ENCODE measurements around the gene SNX6. TPM values are rescaled to one million over a fixed set of nuclear protein-coding genes. Genes with fewer than 3 reads are reported as not detected.

Gene SNX6
- total and polyA plus RNA-seq, 9 of the 15 experiments (the other 6 are each of a cell fraction or from before 2014, with no cell fraction given), result 34.6 to 111 (median 57.5) TPM

GRCh38 chr14:34628681-34629135 is 1.2 kb downstream of the SNX6 start (continued):
- TF ChIP-seq AFF1 (IDR thresholded peaks at IDR 0.05; ENCODE audit: low read depth in 1 of 2, partially characterized antibody in 2 of 2) (no peak), RFX1 (IDR thresholded peaks at IDR 0.05) (no peak), ESRRA (IDR thresholded peaks at IDR 0.05; ENCODE audit: borderline replicate concordance, low read depth) (peak; percentile 85), SRSF9 (IDR thresholded peaks at IDR 0.05; ENCODE audit: borderline replicate concordance, low read depth, low read length) (no peak), POLR2H (tag; IDR thresholded peaks at IDR 0.05; ENCODE audit: low read depth) (peak; percentile 36; the same call in 1 of the 2 replicates), BMI1 (IDR thresholded peaks at IDR 0.05; ENCODE audit: low read length) (no peak), ZNF668 (CRISPR knock-in tag; IDR thresholded peaks at IDR 0.05) (no peak)

- H4K20me1 ChIP-seq (replicated peaks; ENCODE audit: control insufficient read depth, insufficient read depth, low read length), result no peaks in the 10 kb centered on the region
- no peak for ATAC-seq
- POLR2A ChIA-PET, result no interaction called here
Measured at GRCh38 chr14:34623506-34623905, 6.4 kb downstream of the SNX6 start.

More at GRCh38 chr14:34623506-34623905, 6.4 kb downstream of the SNX6 start:
- H3K4me3 ChIP-seq, result no peak overlapping the region
- H3K79me2 ChIP-seq (ENCODE audit: control insufficient read depth, insufficient read depth, low read length), result peaks cover 32% of the 10 kb centered on the region
- H3K27me3 ChIP-seq (ENCODE audit: control insufficient read depth in 2 of 2, insufficient read depth in 2 of 2, low read length in 2 of 2), result no peaks in the 10 kb centered on the region
- whole genome bisulfite sequencing (ENCODE audit: insufficient coverage, low coverage, missing lambda C conversion rate), result 60% methylated on average over 3 of the region's 3 CpGs
- H3K27ac ChIP-seq (ENCODE audit: extremely low read depth, low read depth, low read length), result no peak overlapping the region
- H3K4me1 ChIP-seq (replicated peaks in 1 of 2; ENCODE audit: control insufficient read depth in 2 of 2, insufficient read depth in 2 of 2, low read length in 2 of 2), result peaks cover 0 to 6% of the 10 kb centered on the region in 2 experiments; a peak in 1 of 5 replicates
- intact Hi-C loops (cut with micrococcal nuclease), result no loop called here
- in situ Hi-C loops (cut with MboI), result no loop called here
- peaks cover 27% of the 10 kb centered on the region for H3K36me3 ChIP-seq (ENCODE audit: control insufficient read depth, insufficient read depth, low read length)
- no peak for FAIRE-seq
- no peak overlapping the region for H3K9ac ChIP-seq (ENCODE audit: insufficient read depth in 1 of 2, low read depth in 2 of 2, low read length in 2 of 2)
- H3K9me3 ChIP-seq (replicated peaks; ENCODE audit: control insufficient read depth, insufficient read depth, low read depth, low read length), result no peaks in the 10 kb centered on the region
- peaks cover 3% of the 10 kb centered on the region for H3K9me1 ChIP-seq (ENCODE audit: control insufficient read depth, insufficient read depth, low read length)
- TF ChIP-seq SP2 (IDR thresholded peaks at IDR 0.05; ENCODE audit: extremely low read depth, low read depth, low read length, poor library complexity, severe bottlenecking) (no peak), TFAP4 (CRISPR knock-in tag; IDR thresholded peaks at IDR 0.05; ENCODE audit: borderline replicate concordance) (no peak), HOMEZ (CRISPR knock-in tag; IDR thresholded peaks at IDR 0.05) (no peak), BRCA1 (IDR thresholded peaks at IDR 0.05) (no peak), BRCA1 (CRISPR knock-in tag; IDR thresholded peaks at IDR 0.05) (no peak), SMARCE1 (IDR thresholded peaks at IDR 0.05) (no peak)
- no peak overlapping the region for H3K4me2 ChIP-seq (ENCODE audit: insufficient read depth, low read length)
- CTCF ChIA-PET (ENCODE audit: low intra/inter-chr PET ratio), result no interaction called here
- no peak for DNase-seq (ENCODE audit: extremely low read depth in 1 of 4, low spot score in 3 of 4)
- no TSS peak for BruUV-seq (replicated peaks)
- no peak overlapping the region for H2AFZ ChIP-seq (ENCODE audit: low read depth, low read length)

Data from K562 (cell line).